GM23338 (cell line): ENCODE measurements around the gene RFX7. TPM values are rescaled to one million over a fixed set of nuclear protein-coding genes. Genes with fewer than 3 reads are reported as not detected.

Experiments
- ATAC-seq: fragments of 200-7000 bp; cut with Tn5 transposase; 3 replicates; pipeline ENCODE4 v1.9.1; 2020
- DNase-seq: peaks from one replicate; pipeline ENCODE4 v3.0.0-alpha.2; 2015; ENCODE audit warnings: low spot score
- H2AFZ ChIP-seq: fragments of 200-600 bp; sonication (generic); 2 replicates; pipeline ENCODE4 v1.8.0; 2016; ENCODE audit warnings: antibody characterized with exemption, mild to moderate bottlenecking, moderate library complexity
- H3F3A ChIP-seq: fragments of 200-600 bp; sonication (generic); replicated peaks from 2 replicates; pipeline ENCODE4 v1.8.0; 2017; ENCODE audit warnings: antibody characterized with exemption, mixed run types, low read depth
- H3K27ac ChIP-seq: fragments of 200-600 bp; sonication (generic); 2 replicates; pipeline ENCODE4 v1.6.1; 2016; ENCODE audit warnings: low read depth
- H3K27me3 ChIP-seq: fragments of 200-600 bp; sonication (generic); 2 replicates; pipeline ENCODE4 v1.8.0; 2016; ENCODE audit warnings: mild to moderate bottlenecking, mixed run types, moderate library complexity; ENCODE audit not compliant: insufficient read depth
- H3K36me3 ChIP-seq: fragments of 200-600 bp; sonication (generic); 2 replicates; pipeline ENCODE4 v1.8.0; 2016; ENCODE audit warnings: mild to moderate bottlenecking; ENCODE audit not compliant: insufficient read depth
- H3K4me1 ChIP-seq: fragments of 200-600 bp; sonication (generic); 2 replicates; pipeline ENCODE4 v1.8.0; 2016; ENCODE audit warnings: mild to moderate bottlenecking, moderate library complexity; ENCODE audit not compliant: insufficient read depth
- H3K4me2 ChIP-seq: fragments of 200-600 bp; sonication (generic); 2 replicates; pipeline ENCODE4 v1.7.1; 2017; ENCODE audit warnings: mixed run types
- H3K4me3 ChIP-seq: fragments of 200-600 bp; sonication (generic); 2 replicates; pipeline ENCODE4 v1.6.1; 2016; ENCODE audit warnings: mixed run types
- H3K79me2 ChIP-seq: fragments of 200-600 bp; sonication (generic); replicated peaks from 2 replicates; pipeline ENCODE4 v1.8.0; 2017; ENCODE audit warnings: mild to moderate bottlenecking; ENCODE audit not compliant: insufficient read depth
- H3K9me2 ChIP-seq: fragments of 200-600 bp; sonication (generic); 2 replicates; pipeline ENCODE4 v1.8.0; 2017; ENCODE audit not compliant: insufficient read depth
- H4K20me1 ChIP-seq: fragments of 200-600 bp; sonication (generic); replicated peaks from 2 replicates; pipeline ENCODE4 v1.8.0; 2017; ENCODE audit warnings: mild to moderate bottlenecking; ENCODE audit not compliant: insufficient read depth
- H3K27ac Mint-ChIP-seq: 2 replicates; pipeline ENCODE4 v1.8.0; 2020; ENCODE audit warnings: inconsistent platforms, mild to moderate bottlenecking, moderate library complexity, mixed read lengths
- H3K27me3 Mint-ChIP-seq: 3 replicates; pipeline ENCODE4 v1.8.0; 2022; ENCODE audit warnings: low read depth, mild to moderate bottlenecking, moderate library complexity, mixed read lengths, inconsistent platforms; ENCODE audit not compliant: insufficient read depth, poor library complexity
- H3K36me3 Mint-ChIP-seq: 3 replicates; pipeline ENCODE4 v1.8.0; 2021; ENCODE audit warnings: low read depth, mild to moderate bottlenecking, inconsistent platforms, moderate library complexity, mixed read lengths
- H3K4me1 Mint-ChIP-seq: 3 replicates; pipeline ENCODE4 v1.8.0; 2020; ENCODE audit warnings: mild to moderate bottlenecking, inconsistent platforms, mixed read lengths
- H3K4me3 Mint-ChIP-seq: 3 replicates; pipeline ENCODE4 v1.8.0; 2021; ENCODE audit warnings: moderate library complexity, mild to moderate bottlenecking, inconsistent platforms, mixed read lengths
- H3K9me3 Mint-ChIP-seq: 3 replicates; pipeline ENCODE4 v1.8.0; 2020; ENCODE audit warnings: moderate library complexity, mild to moderate bottlenecking, inconsistent platforms, mixed read lengths
- CREB1 ChIP-seq: fragments of 250-450 bp; sonication (Bioruptor Pico); IDR thresholded peaks from 2 replicates; pipeline ENCODE4 v1.5.0; 2020; ENCODE audit warnings: low read depth, mild to moderate bottlenecking, moderate library complexity
- ETS1 ChIP-seq: IDR thresholded peaks from 2 replicates; pipeline ENCODE4 v1.6.1; 2016; ENCODE audit warnings: antibody characterized with exemption
- EZH2 ChIP-seq: fragments of 200-600 bp; sonication (generic); IDR thresholded peaks from one replicate; pipeline ENCODE4 v1.8.0; 2017; ENCODE audit warnings: antibody characterized with exemption, mild to moderate bottlenecking, low read depth; ENCODE audit not compliant: unreplicated experiment
- EZH2phosphoT487 ChIP-seq: fragments of 200-600 bp; sonication (generic); IDR thresholded peaks from one replicate; pipeline ENCODE4 v1.8.1; 2018; ENCODE audit warnings: antibody characterized with exemption; ENCODE audit not compliant: unreplicated experiment
- JUNB ChIP-seq: IDR thresholded peaks from one replicate; pipeline ENCODE4 v1.6.1; 2016; ENCODE audit warnings: antibody characterized with exemption; ENCODE audit not compliant: unreplicated experiment
- NANOG ChIP-seq: IDR thresholded peaks from 2 replicates; pipeline ENCODE4 v1.6.1; 2016; ENCODE audit warnings: antibody characterized with exemption, borderline replicate concordance
- POLR2AphosphoS5 ChIP-seq: IDR thresholded peaks from 2 replicates; pipeline ENCODE4 v1.6.1; 2016; ENCODE audit warnings: antibody characterized with exemption, low read depth
- STAT1 ChIP-seq: IDR thresholded peaks from one replicate; pipeline ENCODE4 v1.6.1; 2016; ENCODE audit warnings: antibody characterized with exemption; ENCODE audit not compliant: unreplicated experiment
- ZNF114 ChIP-seq: fragments of 250-450 bp; sonication (Bioruptor Pico); IDR thresholded peaks from 2 replicates; pipeline ENCODE4 v1.5.0; 2020; ENCODE audit warnings: mild to moderate bottlenecking, moderate library complexity
- ZNF331 ChIP-seq: fragments of 250-450 bp; sonication (Bioruptor Pico); IDR thresholded peaks from 2 replicates; pipeline ENCODE4 v1.5.0; 2020; ENCODE audit warnings: low read depth, mild to moderate bottlenecking, moderate library complexity
- ZNF462 ChIP-seq: fragments of 250-450 bp; sonication (Bioruptor Pico); IDR thresholded peaks from 2 replicates; pipeline ENCODE4 v1.5.0; 2020; ENCODE audit warnings: mild to moderate bottlenecking, moderate library complexity
- polyA plus RNA-seq: library from polyadenylated mRNA; unstranded; fragments of >200 nt; fragmentation: Nextera tagmentation; extraction: Ambion mirVana; gene quantifications from 2 replicates; pipeline ENCODE4 v1.2.1, GENCODE V29; 2016
- total RNA-seq: library from RNA; depleted of rRNA; stranded (reverse); fragments of >200 nt; shearing (Covaris generic); gene quantifications from 2 replicates; pipeline ENCODE4 v1.2.3, GENCODE V29; 2014
- TF ChIP-seq, protein P1 (sequence below): IDR thresholded peaks from one replicate; pipeline ENCODE4 v1.6.1; 2018; ENCODE audit warnings: antibody characterized with exemption; ENCODE audit not compliant: unreplicated experiment
- TF ChIP-seq, protein P2 (sequence below), 2 experiments: fragments of 200-600 bp in 1 of 2; sonication (generic) in 1 of 2; conservative IDR thresholded peaks; 2 replicates each; pipeline versions ENCODE4 v1.5.1 to v1.6.1; 2016 to 2017; ENCODE audit warnings: antibody characterized with exemption in 2 of 2, low read depth in 2 of 2, mild to moderate bottlenecking in 2 of 2, moderate library complexity in 1 of 2

Gene RFX7
- total and polyA plus RNA-seq, 2 experiments from 2014 or later: 17.6 to 33.6 TPM

- TF ChIP-seq, protein P1, sequence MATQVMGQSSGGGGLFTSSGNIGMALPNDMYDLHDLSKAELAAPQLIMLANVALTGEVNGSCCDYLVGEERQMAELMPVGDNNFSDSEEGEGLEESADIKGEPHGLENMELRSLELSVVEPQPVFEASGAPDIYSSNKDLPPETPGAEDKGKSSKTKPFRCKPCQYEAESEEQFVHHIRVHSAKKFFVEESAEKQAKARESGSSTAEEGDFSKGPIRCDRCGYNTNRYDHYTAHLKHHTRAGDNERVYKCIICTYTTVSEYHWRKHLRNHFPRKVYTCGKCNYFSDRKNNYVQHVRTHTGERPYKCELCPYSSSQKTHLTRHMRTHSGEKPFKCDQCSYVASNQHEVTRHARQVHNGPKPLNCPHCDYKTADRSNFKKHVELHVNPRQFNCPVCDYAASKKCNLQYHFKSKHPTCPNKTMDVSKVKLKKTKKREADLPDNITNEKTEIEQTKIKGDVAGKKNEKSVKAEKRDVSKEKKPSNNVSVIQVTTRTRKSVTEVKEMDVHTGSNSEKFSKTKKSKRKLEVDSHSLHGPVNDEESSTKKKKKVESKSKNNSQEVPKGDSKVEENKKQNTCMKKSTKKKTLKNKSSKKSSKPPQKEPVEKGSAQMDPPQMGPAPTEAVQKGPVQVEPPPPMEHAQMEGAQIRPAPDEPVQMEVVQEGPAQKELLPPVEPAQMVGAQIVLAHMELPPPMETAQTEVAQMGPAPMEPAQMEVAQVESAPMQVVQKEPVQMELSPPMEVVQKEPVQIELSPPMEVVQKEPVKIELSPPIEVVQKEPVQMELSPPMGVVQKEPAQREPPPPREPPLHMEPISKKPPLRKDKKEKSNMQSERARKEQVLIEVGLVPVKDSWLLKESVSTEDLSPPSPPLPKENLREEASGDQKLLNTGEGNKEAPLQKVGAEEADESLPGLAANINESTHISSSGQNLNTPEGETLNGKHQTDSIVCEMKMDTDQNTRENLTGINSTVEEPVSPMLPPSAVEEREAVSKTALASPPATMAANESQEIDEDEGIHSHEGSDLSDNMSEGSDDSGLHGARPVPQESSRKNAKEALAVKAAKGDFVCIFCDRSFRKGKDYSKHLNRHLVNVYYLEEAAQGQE: no peak
- TF ChIP-seq STAT1 (no peak), JUNB (no peak), ZNF114 (CRISPR knock-in tag) (no peak), NANOG (no peak), EZH2 (no peak), EZH2phosphoT487 (no peak), CREB1 (no peak), ETS1 (no peak), POLR2AphosphoS5 (no peak), ZNF462 (CRISPR knock-in tag) (no peak), ZNF331 (CRISPR knock-in tag) (no peak)
- TF ChIP-seq, protein P2, sequence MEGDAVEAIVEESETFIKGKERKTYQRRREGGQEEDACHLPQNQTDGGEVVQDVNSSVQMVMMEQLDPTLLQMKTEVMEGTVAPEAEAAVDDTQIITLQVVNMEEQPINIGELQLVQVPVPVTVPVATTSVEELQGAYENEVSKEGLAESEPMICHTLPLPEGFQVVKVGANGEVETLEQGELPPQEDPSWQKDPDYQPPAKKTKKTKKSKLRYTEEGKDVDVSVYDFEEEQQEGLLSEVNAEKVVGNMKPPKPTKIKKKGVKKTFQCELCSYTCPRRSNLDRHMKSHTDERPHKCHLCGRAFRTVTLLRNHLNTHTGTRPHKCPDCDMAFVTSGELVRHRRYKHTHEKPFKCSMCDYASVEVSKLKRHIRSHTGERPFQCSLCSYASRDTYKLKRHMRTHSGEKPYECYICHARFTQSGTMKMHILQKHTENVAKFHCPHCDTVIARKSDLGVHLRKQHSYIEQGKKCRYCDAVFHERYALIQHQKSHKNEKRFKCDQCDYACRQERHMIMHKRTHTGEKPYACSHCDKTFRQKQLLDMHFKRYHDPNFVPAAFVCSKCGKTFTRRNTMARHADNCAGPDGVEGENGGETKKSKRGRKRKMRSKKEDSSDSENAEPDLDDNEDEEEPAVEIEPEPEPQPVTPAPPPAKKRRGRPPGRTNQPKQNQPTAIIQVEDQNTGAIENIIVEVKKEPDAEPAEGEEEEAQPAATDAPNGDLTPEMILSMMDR (conservative IDR thresholded peaks at IDR 0.05; ENCODE audit: low read depth in 2 of 2): no peak
- Histone ChIP-seq H3K27me3 (no peaks in the 10 kb centered on the region), H3K4me1 (peaks cover 4% of the 10 kb centered on the region; the same call in 1 of the 2 replicates), H3K36me3 (no peaks in the 10 kb centered on the region), H4K20me1 (no peaks in the 10 kb centered on the region), H3K27ac (no peak overlapping the region), H3K4me3 (no peak overlapping the region), H2AFZ (no peak overlapping the region), H3K4me2 (no peak overlapping the region), H3F3A (no peaks in the 10 kb centered on the region), H3K9me2 (no peaks in the 10 kb centered on the region), H3K79me2 (no peaks in the 10 kb centered on the region)
- ATAC-seq (peak; percentile 56), DNase-seq (no peak)
- Mint-ChIP-seq H3K27ac (no peak overlapping the region), H3K4me3 (no peak overlapping the region), H3K27me3 (peaks cover 4% of the 10 kb centered on the region), H3K4me1 (peaks cover 21% of the 10 kb centered on the region; the same call in 2 of the 3 replicates), H3K36me3 (no peaks in the 10 kb centered on the region), H3K9me3 (no peaks in the 10 kb centered on the region; the same call in 2 of the 3 replicates)
Observed at GRCh38 chr15:56254265-56254664, 10.6 kb upstream of the RFX7 start.
